IMR-90 (cell line): Measurements from ENCODE around the gene MICAL2. TPM values are rescaled to one million over a fixed set of nuclear protein-coding genes. Genes with fewer than 3 reads are reported as not detected.

ENCODE experiments used
- ATAC-seq: fragments of 200-7000 bp; cut with Tn5 transposase; 2 replicates; pipeline ENCODE4 v1.9.1; 2020; ENCODE audit warnings: low read depth, mild to moderate bottlenecking, moderate library complexity
- BruUV-seq: library from RNA; stranded (reverse); fragments of 400-500 nt; replicated peaks from 2 replicates; lab custom pipeline; 2021; lab: Mats Ljungman, UMichigan
- CTCF ChIA-PET: fragments of 300-600 bp; formaldehyde crosslinking; extraction: SDS; loops from one replicate; lab custom pipeline; 2021; ENCODE audit warnings: antibody characterized with exemption; lab: Yijun Ruan, JAX
- POLR2A ChIA-PET: fragments of 300-600 bp; sonication (Branson Sonifier 250); formaldehyde crosslinking; loops from one replicate; lab custom pipeline; 2022; ENCODE audit warnings: antibody characterized with exemption; ENCODE audit not compliant: unreplicated experiment; lab: Charles Lee
- DNase-seq: peaks from one replicate; pipeline ENCODE4 v3.0.0; 2013
- H2AFZ ChIP-seq: replicated peaks from 2 replicates; pipeline ENCODE3; 2013; ENCODE audit warnings: low read length, mild to moderate bottlenecking; ENCODE audit not compliant: poor library complexity
- H2AK5ac ChIP-seq: 2 replicates; pipeline ENCODE4 v1.6.1; 2013; ENCODE audit warnings: low read depth, low read length, inconsistent platforms
- H2AK9ac ChIP-seq: replicated peaks from 2 replicates; pipeline ENCODE3; 2013; ENCODE audit warnings: mild to moderate bottlenecking, low read depth, low read length, moderate library complexity; ENCODE audit not compliant: poor library complexity
- H2BK120ac ChIP-seq: 2 replicates; pipeline ENCODE4 v1.6.1; 2013; ENCODE audit warnings: low read depth, low read length, inconsistent platforms
- H2BK15ac ChIP-seq: 3 replicates; pipeline ENCODE4 v1.6.1; 2013; ENCODE audit warnings: low read depth, low read length, inconsistent platforms
- H2BK20ac ChIP-seq: 2 replicates; pipeline ENCODE4 v1.6.1; 2013; ENCODE audit warnings: low read depth, mild to moderate bottlenecking, inconsistent platforms, low read length, moderate library complexity
- H2BK5ac ChIP-seq: 2 replicates; pipeline ENCODE4 v1.6.1; 2013; ENCODE audit warnings: mild to moderate bottlenecking, low read depth, low read length, inconsistent platforms; ENCODE audit not compliant: poor library complexity, severe bottlenecking
- H3K14ac ChIP-seq: replicated peaks from 2 replicates; pipeline ENCODE4 v1.6.1; 2013; ENCODE audit warnings: low read depth, low read length, inconsistent platforms
- H3K18ac ChIP-seq: 2 replicates; pipeline ENCODE4 v1.6.1; 2013; ENCODE audit warnings: low read depth, low read length, control low read depth
- H3K23ac ChIP-seq: 2 replicates; pipeline ENCODE4 v1.6.1; 2013; ENCODE audit warnings: low read depth, low read length, inconsistent platforms
- H3K27ac ChIP-seq: 2 replicates; pipeline ENCODE4 v1.5.1; 2013; ENCODE audit warnings: mild to moderate bottlenecking, control low read depth, low read length; ENCODE audit not compliant: insufficient read depth
- H3K27me3 ChIP-seq: 2 replicates; pipeline ENCODE4 v1.6.1; 2013; ENCODE audit warnings: low read length; ENCODE audit not compliant: control insufficient read depth, insufficient read depth
- H3K36me3 ChIP-seq: 2 replicates; pipeline ENCODE4 v1.6.1; 2013; ENCODE audit warnings: low read length, mixed read lengths; ENCODE audit not compliant: control insufficient read depth, insufficient read depth
- H3K4ac ChIP-seq: 2 replicates; pipeline ENCODE4 v1.6.1; 2013; ENCODE audit warnings: low read depth, low read length, inconsistent platforms
- H3K4me1 ChIP-seq: 2 replicates; pipeline ENCODE4 v1.6.1; 2013; ENCODE audit warnings: low read length, mixed read lengths; ENCODE audit not compliant: control insufficient read depth, insufficient read depth
- H3K4me2 ChIP-seq: 2 replicates; pipeline ENCODE4 v1.6.1; 2013; ENCODE audit warnings: low read depth, mild to moderate bottlenecking, control low read depth, low read length, moderate library complexity
- H3K4me3 ChIP-seq: 2 replicates; pipeline ENCODE4 v1.5.1; 2013; ENCODE audit warnings: low read depth, mild to moderate bottlenecking, control low read depth, low read length, moderate library complexity; ENCODE audit not compliant: insufficient read depth
- H3K56ac ChIP-seq: 2 replicates; pipeline ENCODE4 v1.6.1; 2013; ENCODE audit warnings: low read length, inconsistent platforms; ENCODE audit not compliant: insufficient read depth; ENCODE audit errors: extremely low read depth
- H3K79me1 ChIP-seq, 2 experiments: 2 replicates each; pipeline ENCODE4 v1.6.1; 2013; ENCODE audit warnings: low read length in 2 of 2, inconsistent platforms in 1 of 2, low read depth in 1 of 2
- H3K9ac ChIP-seq: 2 replicates; pipeline ENCODE4 v1.6.1; 2013; ENCODE audit warnings: low read depth, low read length, control low read depth
- H3K9me1 ChIP-seq: 2 replicates; pipeline ENCODE4 v1.6.1; 2013; ENCODE audit warnings: low read length, inconsistent platforms; ENCODE audit not compliant: insufficient read depth
- H3K9me3 ChIP-seq: 2 replicates; pipeline ENCODE4 v1.6.1; 2013; ENCODE audit warnings: low read length; ENCODE audit not compliant: control insufficient read depth, insufficient read depth
- H4K20me1 ChIP-seq: 2 replicates; pipeline ENCODE4 v1.6.1; 2013; ENCODE audit warnings: low read length, inconsistent platforms; ENCODE audit not compliant: insufficient read depth
- H4K5ac ChIP-seq: 2 replicates; pipeline ENCODE4 v1.6.1; 2013; ENCODE audit warnings: mild to moderate bottlenecking, low read depth, low read length, control low read depth
- H4K8ac ChIP-seq, 2 experiments: 2 replicates each; pipeline ENCODE4 v1.6.1; 2013; ENCODE audit warnings: low read depth in 2 of 2, low read length in 2 of 2, control low read depth in 1 of 2, inconsistent platforms in 1 of 2
- H4K91ac ChIP-seq: 2 replicates; pipeline ENCODE4 v1.6.1; 2013; ENCODE audit warnings: low read depth, low read length, inconsistent platforms; ENCODE audit not compliant: insufficient read depth
- WGBS, 2 experiments: methylation state at CpG; one replicate each; pipeline versions ENCODE4 v1.1.5 to v1.1.7; 2013; ENCODE audit warnings: missing lambda C conversion rate in 2 of 2; ENCODE audit not compliant: insufficient read length in 1 of 2; ENCODE audit errors: extremely low coverage in 2 of 2; 5-methylcytosine and 5-hydroxymethylcytosine counted together
- dilution Hi-C: fragments of 300-500 bp; cut with HindIII; formaldehyde crosslinking; loops from one replicate; pipeline ENCODE4 v1.14.3; 2018; ENCODE audit warnings: low sequenced_read_pairs; ENCODE audit not compliant: unreplicated experiment
- in situ Hi-C: fragments of 300-500 bp; cut with MboI; formaldehyde crosslinking; loops from 3 replicates; pipeline ENCODE4 v1.14.3; 2019; ENCODE audit warnings: low sequenced_read_pairs, inconsistent platforms, mixed read lengths
- intact Hi-C: fragments of 100-400 bp; cut with micrococcal nuclease; formaldehyde crosslinking; loops from 2 replicates; pipeline ENCODE4 v1.10.0; 2022
- polyA plus RNA-seq, 3 experiments: library from polyadenylated mRNA; depleted of rRNA; stranded (reverse); fragments of >200 nt; gene quantifications; 2 replicates each; pipeline ENCODE4 v1.2.3, GENCODE V29; 2012; ENCODE audit warnings: low replicate concordance in 1 of 3
- total RNA-seq: library from RNA; depleted of rRNA; stranded (reverse); fragments of >200 nt; gene quantifications from 2 replicates; pipeline ENCODE4 v1.2.3, GENCODE V29; 2012
- TF ChIP-seq, protein P1 (sequence below): conservative IDR thresholded peaks from 2 replicates; pipeline ENCODE4 v1.5.1; 2012; ENCODE audit warnings: mild to moderate bottlenecking, low read depth, low read length, improper control_type of control experiment

The MICAL2 gene
- total and polyA plus RNA-seq, 2 of the 4 experiments (the other 2 are of a cell fraction): 170 to 336 TPM

DNA sequence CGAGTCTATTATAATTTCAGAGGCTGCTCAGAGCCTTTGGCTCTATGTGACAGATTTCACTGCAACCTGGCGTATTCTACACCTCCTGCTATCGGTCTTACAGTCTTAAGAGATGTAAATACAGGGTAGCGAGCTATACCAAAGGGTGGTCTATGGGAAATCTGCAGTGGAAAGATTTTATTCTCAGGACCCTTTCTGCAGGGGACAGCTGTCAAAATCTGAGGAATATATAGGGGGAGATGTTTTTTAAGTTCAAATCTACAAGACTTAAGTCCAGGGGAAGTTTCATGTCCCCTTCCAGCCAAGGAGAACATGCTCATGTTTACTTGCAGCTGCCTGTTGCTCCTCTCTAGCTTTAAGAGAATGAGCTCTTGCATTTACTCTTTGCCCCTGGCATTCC, 62.7 kb downstream of the MICAL2 start:
- peaks cover 30% of the 10 kb centered on the region for H3K9me1 ChIP-seq
- H3K27ac ChIP-seq: no peak overlapping the region; the same call in 1 of the 2 replicates
- H2AK5ac ChIP-seq: peak overlapping the region; percentile 6; the same call in 1 of the 2 replicates
- no peaks in the 10 kb centered on the region for H3K27me3 ChIP-seq
- intact Hi-C loops (no loop called here), dilution Hi-C loops (no loop called here), in situ Hi-C loops (no loop called here)
- H2BK20ac ChIP-seq: peak overlapping the region; percentile 67
- no peak overlapping the region for H2AFZ ChIP-seq
- no peak overlapping the region; the same call in 1 of the 2 replicates for H3K9ac ChIP-seq
- no TSS peak for BruUV-seq
- H3K23ac ChIP-seq: peak overlapping the region; percentile 61
- ChIA-PET CTCF (no interaction called here), POLR2A (no interaction called here)
- H3K9me3 ChIP-seq: peaks cover 3% of the 10 kb centered on the region
- peak overlapping the region; percentile 47; the same call in 2 of the 3 replicates for H2BK15ac ChIP-seq
- no peaks in the 10 kb centered on the region for H4K20me1 ChIP-seq
- peak overlapping the region; percentile 61; the same call in 1 of the 2 replicates for H4K5ac ChIP-seq
- WGBS, 2 experiments: 83% methylated on average over 2 of the region's 4 CpGs; no CpG with 5 or more reads in 1 of the 2 experiments
- peak overlapping the region; percentile 88; the same call in 1 of the 2 replicates for H3K18ac ChIP-seq
- H3K14ac ChIP-seq: peak overlapping the region; percentile 16
- no peak overlapping the region for H2AK9ac ChIP-seq
- peak overlapping the region; percentile 24 to 64; a peak in 1 of 4 replicates for H4K8ac ChIP-seq
- H3K36me3 ChIP-seq: peaks cover 5% of the 10 kb centered on the region
- peak overlapping the region; percentile 40 for H4K91ac ChIP-seq
- no peak overlapping the region for H3K4me2 ChIP-seq
- no peak overlapping the region for H3K4me3 ChIP-seq
- H2BK120ac ChIP-seq: peak overlapping the region; percentile 58
- H2BK5ac ChIP-seq: peak overlapping the region; percentile 99
- H3K4ac ChIP-seq: peak overlapping the region; percentile 77
- H3K79me1 ChIP-seq: peaks cover 23 to 67% of the 10 kb centered on the region in 2 experiments
- ATAC-seq (no peak), DNase-seq (no peak)
- TF ChIP-seq, protein P1, sequence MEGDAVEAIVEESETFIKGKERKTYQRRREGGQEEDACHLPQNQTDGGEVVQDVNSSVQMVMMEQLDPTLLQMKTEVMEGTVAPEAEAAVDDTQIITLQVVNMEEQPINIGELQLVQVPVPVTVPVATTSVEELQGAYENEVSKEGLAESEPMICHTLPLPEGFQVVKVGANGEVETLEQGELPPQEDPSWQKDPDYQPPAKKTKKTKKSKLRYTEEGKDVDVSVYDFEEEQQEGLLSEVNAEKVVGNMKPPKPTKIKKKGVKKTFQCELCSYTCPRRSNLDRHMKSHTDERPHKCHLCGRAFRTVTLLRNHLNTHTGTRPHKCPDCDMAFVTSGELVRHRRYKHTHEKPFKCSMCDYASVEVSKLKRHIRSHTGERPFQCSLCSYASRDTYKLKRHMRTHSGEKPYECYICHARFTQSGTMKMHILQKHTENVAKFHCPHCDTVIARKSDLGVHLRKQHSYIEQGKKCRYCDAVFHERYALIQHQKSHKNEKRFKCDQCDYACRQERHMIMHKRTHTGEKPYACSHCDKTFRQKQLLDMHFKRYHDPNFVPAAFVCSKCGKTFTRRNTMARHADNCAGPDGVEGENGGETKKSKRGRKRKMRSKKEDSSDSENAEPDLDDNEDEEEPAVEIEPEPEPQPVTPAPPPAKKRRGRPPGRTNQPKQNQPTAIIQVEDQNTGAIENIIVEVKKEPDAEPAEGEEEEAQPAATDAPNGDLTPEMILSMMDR: no peak
- H3K4me1 ChIP-seq: peaks cover 26% of the 10 kb centered on the region
- 0 out of 2 replicates have a peak overlapping the region, but pooled peaks have one; percentile 16 for H3K56ac ChIP-seq
